K562 (cell line): ENCODE results near the gene COL5A1. TPM values are rescaled to one million over a fixed set of nuclear protein-coding genes. Genes with fewer than 3 reads are reported as not detected.

Experiments used
- ATF1 ChIP-seq, 2 experiments: fragments of 450-650 bp in 1 of 2; IDR thresholded peaks; 2 replicates each; pipeline ENCODE4 v1.6.1; 2016; ENCODE audit warnings: missing compliant biosample characterization in 1 of 2, missing genetic modification characterization in 1 of 2
- CREM ChIP-seq: IDR thresholded peaks from 2 replicates; pipeline ENCODE4 v1.6.1; 2014; ENCODE audit warnings: antibody characterized with exemption, low read depth
- ETV5 ChIP-seq: sonication (generic); formaldehyde crosslinking; IDR thresholded peaks from 2 replicates; pipeline ENCODE4 v1.4.0; 2020; ENCODE audit warnings: low read depth, mild to moderate bottlenecking, missing genetic modification reagents
- EZH2 ChIP-seq: IDR thresholded peaks from 2 replicates; pipeline ENCODE4 v1.6.1; 2012; ENCODE audit warnings: low read depth, mild to moderate bottlenecking, inconsistent platforms, low read length, borderline replicate concordance
- KAT8 ChIP-seq: fragments of 450-650 bp; IDR thresholded peaks from 2 replicates; pipeline ENCODE4 v1.6.1; 2016; ENCODE audit warnings: low read depth, mild to moderate bottlenecking
- KDM4B ChIP-seq, 2 experiments: fragments of 450-650 bp in 1 of 2; sonication (generic) in 1 of 2; IDR thresholded peaks; 2 replicates each; pipeline ENCODE4 v1.6.1; 2016 to 2017; ENCODE audit warnings: borderline replicate concordance in 2 of 2, antibody characterized with exemption in 1 of 2, low read depth in 1 of 2, mild to moderate bottlenecking in 1 of 2
- KLF16 ChIP-seq: IDR thresholded peaks from 2 replicates; pipeline ENCODE4 v1.6.1; 2016; ENCODE audit warnings: antibody characterized with exemption
- NONO ChIP-seq, 2 experiments: fragments of 200-400 bp in 1 of 2; fragments of 450-650 bp in 1 of 2; formaldehyde crosslinking in 1 of 2; IDR thresholded peaks; 2 replicates each; pipeline ENCODE4 v1.6.1; 2017; ENCODE audit warnings: low read depth in 2 of 2, mild to moderate bottlenecking in 2 of 2, moderate library complexity in 2 of 2, low read length in 1 of 2
- RAD21 ChIP-seq, 2 experiments: fragments of 250-450 bp in 1 of 2; fragments of 450-650 bp in 1 of 2; sonication (Bioruptor Pico) in 1 of 2; formaldehyde crosslinking in 1 of 2; IDR thresholded peaks in 1 of 2; conservative IDR thresholded peaks in 1 of 2; 2 replicates each; pipeline versions ENCODE4 v1.4.0 to v1.8.0; 2020 to 2022; ENCODE audit warnings: mild to moderate bottlenecking in 2 of 2, moderate library complexity in 1 of 2
- SMC3 ChIP-seq: conservative IDR thresholded peaks from 2 replicates; pipeline ENCODE4 v1.6.1; 2011; ENCODE audit warnings: low read depth, low read length, improper control_type of control experiment; ENCODE audit not compliant: insufficient read depth
- USF2 ChIP-seq: sonication (generic); formaldehyde crosslinking; IDR thresholded peaks from 2 replicates; pipeline ENCODE4 v1.5.0; 2020; ENCODE audit warnings: missing genetic modification reagents
- ZFP36 ChIP-seq: fragments of 150-350 bp; IDR thresholded peaks from 2 replicates; pipeline ENCODE4 v1.6.1; 2018; ENCODE audit warnings: low read length, low read depth; ENCODE audit not compliant: partially characterized antibody
- ZNF146 ChIP-seq: IDR thresholded peaks from one replicate; pipeline ENCODE4 v1.6.1; 2018; ENCODE audit warnings: missing compliant biosample characterization; ENCODE audit not compliant: unreplicated experiment
- ZNF274 ChIP-seq: IDR thresholded peaks from 2 replicates; pipeline ENCODE4 v1.6.1; 2011; ENCODE audit warnings: low read depth, mild to moderate bottlenecking, low read length, moderate library complexity, borderline replicate concordance
- ZNF695 ChIP-seq: fragments of 450-650 bp; formaldehyde crosslinking; IDR thresholded peaks from 2 replicates; pipeline ENCODE4 v1.4.0; 2020; ENCODE audit warnings: mild to moderate bottlenecking, moderate library complexity
- ZNF780A ChIP-seq: fragments of 250-450 bp; sonication (Bioruptor Pico); IDR thresholded peaks from 2 replicates; pipeline ENCODE4 v1.5.0; 2021; ENCODE audit warnings: mild to moderate bottlenecking
- ZNF79 ChIP-seq: fragments of 250-450 bp; sonication (Bioruptor Pico); IDR thresholded peaks from 2 replicates; pipeline ENCODE4 v1.4.0; 2020; ENCODE audit warnings: low read depth, mild to moderate bottlenecking, moderate library complexity
- polyA plus RNA-seq, 8 experiments: library from polyadenylated mRNA; depleted of rRNA in 4 of 8; stranded (reverse) in 5 of 8; unstranded in 3 of 8; fragments of >200 nt; fragmentation: Nextera tagmentation in 2 of 8; fragmentation: Illumina TruSeq in 1 of 8; extraction: Ambion mirVana in 2 of 8; extraction: Trizol in 1 of 8; gene quantifications; 2 replicates each; pipeline versions ENCODE4 v1.2.1 to v1.2.3, GENCODE V29; 2011 to 2014; ENCODE audit warnings: inconsistent platforms in 1 of 8, missing spikeins in 1 of 8
- total RNA-seq, 7 experiments: library from RNA; depleted of rRNA in 6 of 7; stranded (reverse); fragments of >200 nt in 6 of 7; fragmentation: Illumina TruSeq in 2 of 7; extraction: Trizol in 2 of 7; gene quantifications; 2 replicates each; pipeline versions ENCODE4 v1.2.1 to v1.2.3, GENCODE V29; 2011 to 2021; ENCODE audit warnings: low replicate concordance in 1 of 7

COL5A1 gene
- total and polyA plus RNA-seq, 9 of the 15 experiments (the other 6 are each of a cell fraction or from before 2014, with no cell fraction given): under 0.01 to 0.13 (median 0.04) TPM; not detected in 6

- TF ChIP-seq CREM (0 out of 2 replicates have a peak, but pooled peaks have one; percentile 20), ATF1 (CRISPR knock-in tag; IDR thresholded peaks at IDR 0.05) (no peak), ATF1 (tag; IDR thresholded peaks at IDR 0.05) (no peak), ZNF146 (CRISPR knock-in tag) (no peak), ZFP36 (no peak), ZNF695 (CRISPR knock-in tag) (no peak), USF2 (CRISPR knock-in tag) (no peak), ZNF79 (no peak), ZNF780A (no peak), KDM4B (IDR thresholded peaks at IDR 0.05; ENCODE audit: borderline replicate concordance in 2 of 2, low read depth in 1 of 2) (no peak), NONO (IDR thresholded peaks at IDR 0.05; ENCODE audit: low read depth in 2 of 2, low read length in 1 of 2) (no peak), RAD21 (CRISPR knock-in tag; conservative IDR thresholded peaks at IDR 0.05 in 1 of 2, IDR thresholded peaks at IDR 0.05 in 1 of 2) (peak in 1 of 2 experiments; percentile 36; a peak in 2 of 4 replicates), EZH2 (no peak), KLF16 (no peak), SMC3 (peak; percentile 63; the same call in 1 of the 2 replicates), KAT8 (no peak), ETV5 (no peak), ZNF274 (no peak)
Observed at GRCh38 chr9:134689321-134690181, 47.9 kb downstream of the COL5A1 start (continued).
